CD4-positive, alpha-beta T cell treated with Interleukin-21 for 1 hour (primary cell): ENCODE measurements around the gene RBM8A.

Experiments
- DNase-seq: peaks from one replicate; pipeline ENCODE4 v3.0.0-alpha.2; 2020

Gene RBM8A

DNA sequence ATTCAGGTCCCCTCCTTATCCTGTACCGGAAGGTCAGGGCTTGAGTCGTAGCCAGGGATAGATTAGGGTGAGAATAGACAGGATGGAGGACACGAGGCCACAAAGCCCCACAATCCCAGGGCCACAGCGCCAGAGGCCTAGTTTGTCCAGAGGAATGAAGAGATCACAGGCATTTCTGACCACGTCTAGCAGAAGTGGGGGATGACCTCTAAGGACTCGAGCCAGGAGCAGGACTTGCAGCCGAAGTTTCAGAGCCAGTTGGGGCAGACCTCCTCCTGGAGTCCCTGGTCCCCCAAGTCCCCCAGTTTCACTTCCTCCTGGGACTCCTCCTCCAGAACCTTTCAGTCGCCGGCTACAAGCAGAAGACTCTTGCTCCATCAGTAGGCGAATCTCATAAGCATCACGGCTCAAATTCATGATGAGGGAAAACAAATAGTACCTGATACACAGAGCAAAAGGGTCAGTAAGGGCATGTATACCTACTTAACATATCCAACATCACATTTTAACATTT is 15.1 kb downstream of the RBM8A start:
- no peak for DNase-seq

DNA sequence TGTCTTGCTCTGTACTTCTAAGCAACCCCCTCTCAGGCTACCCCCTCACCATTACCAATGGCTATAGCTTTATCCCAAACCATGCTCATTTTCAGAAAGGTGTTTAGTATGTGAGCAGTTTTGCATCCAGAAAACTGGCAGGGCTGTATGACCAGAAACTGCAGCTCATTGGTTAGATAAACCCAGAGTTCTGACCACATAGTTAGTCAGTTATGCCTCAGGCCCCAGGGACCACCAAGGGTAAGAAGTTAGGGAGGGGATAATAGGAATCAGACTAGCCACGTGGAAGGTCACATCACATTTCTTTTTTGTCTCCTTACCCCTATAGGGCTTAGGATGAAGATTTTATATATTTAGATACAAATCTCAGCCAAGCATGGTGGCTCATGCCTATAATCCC is 18.6 kb downstream of the RBM8A start:
- DNase-seq: no peak

GRCh38 chr1:145906954-145907753 is 20.1 kb downstream of the RBM8A start:
- no peak for DNase-seq

DNA sequence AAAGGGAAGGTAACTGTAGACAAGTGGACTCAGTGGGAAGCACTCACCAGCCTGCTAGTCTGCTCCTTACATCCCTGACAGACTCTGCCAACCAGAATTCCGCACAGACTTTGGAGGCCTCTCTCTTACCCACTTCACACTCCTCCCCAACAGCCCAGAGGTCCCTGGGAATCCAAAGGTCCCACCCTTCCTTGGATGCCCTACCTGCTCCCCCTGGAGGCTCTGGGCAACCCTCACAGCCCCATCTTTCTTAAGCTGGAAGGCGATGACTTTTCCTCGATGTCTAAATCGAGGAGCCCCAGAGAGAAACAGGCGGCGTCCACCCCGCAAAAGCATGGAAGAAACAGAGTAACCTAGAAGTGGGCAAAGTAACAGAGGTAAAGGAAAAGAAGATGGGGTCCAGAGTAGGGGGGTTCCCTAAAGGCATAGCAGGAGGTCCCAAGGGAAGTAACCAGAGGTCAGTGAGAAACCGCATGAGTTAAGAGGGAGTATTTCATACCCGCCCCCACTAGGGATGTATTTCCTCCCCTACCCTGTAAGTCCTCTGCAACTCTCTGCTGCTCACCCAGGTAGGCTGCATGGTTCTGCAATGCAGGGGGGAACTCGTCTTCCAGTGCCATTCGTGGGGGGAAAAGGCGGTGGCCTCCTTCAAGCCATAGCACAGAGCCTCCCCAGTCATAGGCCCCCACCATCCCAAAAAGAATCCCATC is 25.8 kb downstream of the RBM8A start:
- DNase-seq: no peak

GRCh38 chr1:145898756-145899155 is 28.5 kb downstream of the RBM8A start:
- no peak for DNase-seq

DNA sequence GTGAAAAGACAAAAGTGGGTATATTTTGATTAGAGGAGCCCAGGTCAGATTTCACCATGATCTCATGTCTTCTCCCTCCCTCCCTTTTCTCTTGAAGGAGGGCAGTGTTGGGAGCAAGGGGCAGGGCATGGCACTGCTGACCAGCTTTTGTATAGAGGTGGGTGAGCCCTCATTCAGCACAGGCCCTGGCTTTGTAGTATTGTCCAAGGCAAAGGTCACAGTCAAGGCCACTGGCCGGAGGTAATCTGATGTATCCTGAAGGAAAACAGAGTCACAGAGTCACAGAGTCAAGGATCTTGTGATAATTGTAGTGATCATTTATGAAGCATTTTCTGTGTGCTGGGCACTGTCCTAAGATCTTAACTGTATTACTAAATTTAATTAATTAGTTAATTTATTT is 29.3 kb downstream of the RBM8A start:
- DNase-seq: no peak

DNA sequence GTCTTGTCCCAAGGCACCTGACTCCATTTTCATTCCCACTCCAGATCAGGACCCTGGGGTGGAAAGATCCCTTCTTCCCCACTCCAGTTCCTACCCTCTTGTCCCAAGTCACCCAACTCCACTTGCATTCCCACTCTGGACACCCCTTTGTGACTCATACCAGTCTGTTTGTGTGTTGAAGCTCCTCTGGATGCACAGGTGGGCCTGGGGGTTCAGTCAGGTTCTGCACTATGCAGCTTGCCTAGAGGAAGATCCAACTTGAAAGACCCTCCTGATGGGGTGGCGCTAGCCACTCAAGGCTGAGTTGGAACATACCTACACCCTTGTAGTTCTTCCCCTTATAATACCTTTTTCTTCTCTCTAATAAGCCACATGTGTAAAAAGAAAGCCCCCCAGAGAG is 31.8 kb downstream of the RBM8A start:
- no peak for DNase-seq

DNA sequence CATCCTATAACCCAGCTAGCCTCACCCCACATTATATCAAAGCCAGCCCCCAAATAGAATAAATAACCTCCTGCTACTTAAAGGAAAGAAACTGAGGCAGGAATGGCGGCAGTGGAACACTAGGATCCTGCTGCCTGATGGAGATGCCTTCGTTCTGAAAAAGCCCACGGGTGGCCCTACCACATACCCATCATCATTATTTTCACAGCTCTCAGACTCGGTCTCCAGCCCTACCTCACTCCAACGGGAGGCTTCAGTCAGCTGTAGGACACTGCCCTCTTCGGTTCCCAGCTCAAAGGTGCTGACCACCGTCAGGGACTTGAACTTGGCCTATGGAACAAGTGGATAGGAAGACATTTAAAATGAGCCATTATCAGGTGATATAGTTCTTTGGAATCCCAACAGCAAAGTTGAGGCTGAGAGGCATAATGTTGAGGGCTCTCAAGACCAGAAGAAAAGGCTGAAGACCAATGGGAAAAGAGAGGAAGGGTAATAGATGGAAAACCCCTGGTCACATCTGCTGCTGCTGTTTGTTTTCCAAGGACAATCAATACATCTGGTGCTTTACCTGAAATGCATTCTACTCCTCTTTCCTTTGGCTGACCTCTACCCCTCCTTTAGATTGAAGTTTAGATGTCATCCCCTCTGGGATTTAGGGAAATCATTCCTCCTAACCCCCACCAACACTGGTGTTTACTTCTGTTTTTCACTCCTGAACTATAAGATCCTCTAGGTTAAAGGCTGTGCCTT is 33.8 kb downstream of the RBM8A start:
- DNase-seq: no peak

GRCh38 chr1:145892486-145893087 is 34.7 kb downstream of the RBM8A start:
- no peak for DNase-seq

GRCh38 chr1:145891587-145892485 is 35.4 kb downstream of the RBM8A start:
- DNase-seq: peak; percentile 56

GRCh38 chr1:145891143-145891542 is 36.1 kb downstream of the RBM8A start:
- DNase-seq: no peak

DNA sequence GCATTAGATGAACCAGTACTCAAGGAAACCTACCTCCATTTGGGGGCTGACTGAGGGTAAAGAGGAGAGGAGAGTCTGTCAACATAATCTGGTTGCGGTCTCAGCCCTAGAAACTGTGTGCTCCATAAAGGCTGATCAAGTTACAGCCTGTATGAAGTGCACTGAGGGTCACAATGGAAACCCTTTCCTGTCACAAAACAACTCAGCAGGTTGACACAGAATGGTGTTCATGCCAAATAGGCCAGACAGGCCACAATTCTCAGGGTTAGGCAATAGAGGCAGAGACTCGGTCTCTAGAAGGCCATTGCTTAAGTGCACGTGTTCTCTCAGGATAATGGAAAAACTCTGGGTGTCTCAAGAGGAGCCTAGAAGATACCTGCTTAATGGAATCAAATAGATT is 37.6 kb downstream of the RBM8A start:
- no peak for DNase-seq

DNA sequence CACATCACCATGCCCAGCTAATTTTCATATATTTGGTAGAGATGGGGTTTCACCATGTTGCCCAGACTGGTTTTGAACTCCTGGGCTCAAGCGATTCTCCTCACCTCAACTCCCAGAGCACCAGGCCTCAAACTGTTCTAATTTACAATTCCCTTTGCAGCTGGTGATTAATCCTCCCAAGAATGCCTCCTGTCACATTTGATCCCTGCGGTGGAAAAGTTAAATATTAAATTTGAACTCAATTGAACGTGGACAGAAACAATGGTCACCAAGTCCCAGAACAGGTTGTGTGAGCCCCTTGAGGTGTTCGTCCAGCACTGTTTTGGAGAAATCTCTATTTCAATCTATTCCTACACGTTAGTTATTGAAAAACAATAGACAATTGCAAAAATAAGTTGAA is 39.7 kb downstream of the RBM8A start:
- DNase-seq: no peak

DNA sequence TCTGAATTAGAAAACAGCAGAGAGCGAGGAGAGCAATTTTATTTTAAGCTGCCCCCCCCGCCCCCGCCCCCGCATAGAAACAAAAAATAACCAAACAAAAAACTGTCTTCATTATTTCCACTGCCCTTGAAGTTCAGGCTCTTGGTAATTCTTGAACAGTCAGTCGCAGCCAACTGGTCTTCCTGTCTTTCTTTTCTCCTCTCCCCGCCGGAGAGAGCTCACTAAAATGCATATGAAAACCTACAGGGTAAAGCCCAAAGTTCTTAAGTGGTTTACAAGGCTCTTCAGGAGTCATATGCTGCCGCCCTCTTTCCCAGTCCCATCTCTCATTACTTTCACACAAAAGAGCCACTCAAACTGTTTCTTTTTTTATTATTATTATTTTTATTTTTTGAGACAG is 40.5 kb downstream of the RBM8A start:
- no peak for DNase-seq

GRCh38 chr1:145886390-145886789 is 40.9 kb downstream of the RBM8A start:
- DNase-seq: no peak

DNA sequence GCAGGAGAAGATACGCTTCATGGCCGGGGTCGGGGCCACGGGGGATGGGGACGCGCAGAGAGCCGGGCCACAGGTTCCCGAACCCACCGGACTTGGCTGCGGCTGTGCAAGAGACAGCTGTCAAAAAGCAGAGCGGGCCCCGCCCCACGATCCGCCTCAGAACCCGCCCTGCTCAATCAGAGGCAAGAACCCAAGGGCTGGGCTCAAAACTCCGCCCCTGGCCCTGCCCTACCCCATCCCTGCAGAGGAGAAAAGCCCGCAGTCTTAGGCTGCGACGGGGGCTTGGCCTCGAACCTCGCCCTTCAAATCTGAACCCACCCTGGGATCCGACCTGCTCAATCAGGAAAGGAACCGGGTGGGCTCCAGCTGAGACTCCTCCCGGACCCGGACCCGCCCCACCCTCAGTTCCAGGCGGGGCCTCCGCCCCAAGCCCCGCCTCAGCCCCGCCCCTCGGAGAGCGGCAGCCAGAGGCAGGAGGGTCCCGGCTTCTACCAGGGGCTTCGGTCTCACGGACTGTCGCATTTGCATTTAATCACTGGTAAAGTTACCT is 41.5 kb downstream of the RBM8A start, which contains the start of gene ANKRD35:
Gene ANKRD35 (minus strand): TSS at position 129 of the 550 bp plus-strand sequence. CDS start 108 bp downstream, at position 21.
- peak; percentile 86 for DNase-seq

- no peak for DNase-seq
Measured at GRCh38 chr1:145884675-145885074, 42.6 kb downstream of the RBM8A start.

- DNase-seq: no peak
Measured at GRCh38 chr1:145879775-145880174, 47.5 kb downstream of the RBM8A start.

- DNase-seq: no peak
Measured at GRCh38 chr1:145878724-145879123, 48.6 kb downstream of the RBM8A start.

GRCh38 chr1:145877923-145878486 is 49.3 kb downstream of the RBM8A start:
- DNase-seq: no peak

DNA sequence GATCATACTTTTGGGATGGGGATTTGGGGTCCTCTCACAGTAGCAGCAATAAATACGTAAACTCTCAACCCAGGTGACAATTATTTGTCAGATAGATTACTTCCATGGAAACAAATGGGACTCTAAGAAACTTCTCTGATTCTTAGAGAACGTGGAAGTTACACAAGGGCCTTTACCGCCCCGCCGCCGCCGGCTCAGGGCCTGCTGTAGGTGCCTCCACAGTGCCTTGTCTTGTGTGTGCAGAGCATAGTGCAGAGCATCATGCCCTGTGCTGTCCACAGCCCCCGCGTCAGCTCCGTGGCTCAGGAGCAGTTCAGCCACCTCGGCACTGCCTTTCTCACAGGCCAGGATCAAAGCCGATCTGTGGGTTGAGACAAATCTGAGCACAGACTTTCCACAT is 52.6 kb downstream of the RBM8A start:
- no peak for DNase-seq
